ENCODE measurements around the gene PRDM16.

- TF ChIP-seq RAD21 (conservative IDR thresholded peaks at IDR 0.05 in 1 of 2, IDR thresholded peaks at IDR 0.05 in 1 of 2) = no peak
- TF ChIP-seq, protein P1, sequence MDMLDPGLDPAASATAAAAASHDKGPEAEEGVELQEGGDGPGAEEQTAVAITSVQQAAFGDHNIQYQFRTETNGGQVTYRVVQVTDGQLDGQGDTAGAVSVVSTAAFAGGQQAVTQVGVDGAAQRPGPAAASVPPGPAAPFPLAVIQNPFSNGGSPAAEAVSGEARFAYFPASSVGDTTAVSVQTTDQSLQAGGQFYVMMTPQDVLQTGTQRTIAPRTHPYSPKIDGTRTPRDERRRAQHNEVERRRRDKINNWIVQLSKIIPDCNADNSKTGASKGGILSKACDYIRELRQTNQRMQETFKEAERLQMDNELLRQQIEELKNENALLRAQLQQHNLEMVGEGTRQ (IDR thresholded peaks at IDR 0.05) = no peak
- no peak for TF ChIP-seq CTCF (IDR thresholded peaks at IDR 0.05)
- no peak for TF ChIP-seq CBX8 (IDR thresholded peaks at IDR 0.05)
- no peak for TF ChIP-seq POLR2A (IDR thresholded peaks at IDR 0.05; ENCODE audit: low read length)
- TF ChIP-seq EHMT2 (IDR thresholded peaks at IDR 0.05; ENCODE audit: low read depth) = no peak
- TF ChIP-seq ZSCAN20 (CRISPR knock-in tag; IDR thresholded peaks at IDR 0.05) = no peak
- no peak for TF ChIP-seq BHLHE40 (IDR thresholded peaks at IDR 0.05; ENCODE audit: low read depth, low read length)
Measured at GRCh38 chr1:3076363-3076740, 7.3 kb downstream of the PRDM16 start.

Measured in A549 (cell line).